Lower leg skin (tissue), 3 donors: ENCODE measurements around the gene PLPPR3.

Experiments
- CTCF ChIP-seq, 3 donors: fragments of 450-650 bp; IDR thresholded peaks; one replicate each; pipeline ENCODE4 v1.5.1; 2016; ENCODE audit warnings: antibody characterized with exemption in 3 of 3, mild to moderate bottlenecking in 3 of 3, moderate library complexity in 2 of 3
- POLR2A ChIP-seq, 2 donors: fragments of 450-650 bp; IDR thresholded peaks; one replicate each; pipeline ENCODE4 v1.6.1; 2016 to 2017; ENCODE audit warnings: antibody characterized with exemption in 2 of 2, mild to moderate bottlenecking in 1 of 2, moderate library complexity in 1 of 2

- TF ChIP-seq CTCF (IDR thresholded peaks at IDR 0.05) (no peak), POLR2A (IDR thresholded peaks at IDR 0.05) (no peak)
Measured at GRCh38 chr19:813219-814151, 8.3 kb downstream of the PLPPR3 start.
